Measurements from ENCODE around the gene ADORA1.
A peak's percentile ranks its signal among the peaks of the same experiment; 100 is the strongest.

Gene ADORA1

DNA sequence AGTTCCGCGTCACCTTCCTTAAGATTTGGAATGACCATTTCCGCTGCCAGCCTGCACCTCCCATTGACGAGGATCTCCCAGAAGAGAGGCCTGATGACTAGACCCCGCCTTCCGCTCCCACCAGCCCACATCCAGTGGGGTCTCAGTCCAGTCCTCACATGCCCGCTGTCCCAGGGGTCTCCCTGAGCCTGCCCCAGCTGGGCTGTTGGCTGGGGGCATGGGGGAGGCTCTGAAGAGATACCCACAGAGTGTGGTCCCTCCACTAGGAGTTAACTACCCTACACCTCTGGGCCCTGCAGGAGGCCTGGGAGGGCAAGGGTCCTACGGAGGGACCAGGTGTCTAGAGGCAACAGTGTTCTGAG, 38.3 kb downstream of the ADORA1 start:
- Histone ChIP-seq H3K36me3 (ENCODE audit: insufficient read depth, low read length) (no peaks in the 10 kb centered on the region), H3K27me3 (ENCODE audit: insufficient read depth, low read length) (peaks cover 9% of the 10 kb centered on the region; the same call in 1 of the 2 replicates), H3K9me3 (ENCODE audit: low read length) (no peaks in the 10 kb centered on the region), H3K4me2 (ENCODE audit: low read length) (no peak overlapping the region), H3F3A (ENCODE audit: insufficient read depth, low read length) (no peaks in the 10 kb centered on the region), H3K27ac (ENCODE audit: low read depth, low read length, poor library complexity, severe bottlenecking) (no peak overlapping the region), H3K4me1 (ENCODE audit: insufficient read depth, low read length, severe bottlenecking) (no peaks in the 10 kb centered on the region), H3K79me2 (ENCODE audit: insufficient read depth, low read length) (no peaks in the 10 kb centered on the region), H3K9ac (ENCODE audit: low read length) (no peak overlapping the region), H3K4me3 (ENCODE audit: low read depth, low read length, poor library complexity, severe bottlenecking) (no peak overlapping the region), H2AFZ (ENCODE audit: low read length) (no peak overlapping the region), H3K9me2 (ENCODE audit: low read depth, low read length) (no peaks in the 10 kb centered on the region), H4K20me1 (ENCODE audit: insufficient read depth, low read length) (no peaks in the 10 kb centered on the region)
- TF ChIP-seq, protein P1, sequence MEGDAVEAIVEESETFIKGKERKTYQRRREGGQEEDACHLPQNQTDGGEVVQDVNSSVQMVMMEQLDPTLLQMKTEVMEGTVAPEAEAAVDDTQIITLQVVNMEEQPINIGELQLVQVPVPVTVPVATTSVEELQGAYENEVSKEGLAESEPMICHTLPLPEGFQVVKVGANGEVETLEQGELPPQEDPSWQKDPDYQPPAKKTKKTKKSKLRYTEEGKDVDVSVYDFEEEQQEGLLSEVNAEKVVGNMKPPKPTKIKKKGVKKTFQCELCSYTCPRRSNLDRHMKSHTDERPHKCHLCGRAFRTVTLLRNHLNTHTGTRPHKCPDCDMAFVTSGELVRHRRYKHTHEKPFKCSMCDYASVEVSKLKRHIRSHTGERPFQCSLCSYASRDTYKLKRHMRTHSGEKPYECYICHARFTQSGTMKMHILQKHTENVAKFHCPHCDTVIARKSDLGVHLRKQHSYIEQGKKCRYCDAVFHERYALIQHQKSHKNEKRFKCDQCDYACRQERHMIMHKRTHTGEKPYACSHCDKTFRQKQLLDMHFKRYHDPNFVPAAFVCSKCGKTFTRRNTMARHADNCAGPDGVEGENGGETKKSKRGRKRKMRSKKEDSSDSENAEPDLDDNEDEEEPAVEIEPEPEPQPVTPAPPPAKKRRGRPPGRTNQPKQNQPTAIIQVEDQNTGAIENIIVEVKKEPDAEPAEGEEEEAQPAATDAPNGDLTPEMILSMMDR (IDR thresholded peaks at IDR 0.05; ENCODE audit: low read length), result no peak
- no peak for TF ChIP-seq EZH2 (IDR thresholded peaks at IDR 0.05; ENCODE audit: borderline replicate concordance, low read length)

DNA sequence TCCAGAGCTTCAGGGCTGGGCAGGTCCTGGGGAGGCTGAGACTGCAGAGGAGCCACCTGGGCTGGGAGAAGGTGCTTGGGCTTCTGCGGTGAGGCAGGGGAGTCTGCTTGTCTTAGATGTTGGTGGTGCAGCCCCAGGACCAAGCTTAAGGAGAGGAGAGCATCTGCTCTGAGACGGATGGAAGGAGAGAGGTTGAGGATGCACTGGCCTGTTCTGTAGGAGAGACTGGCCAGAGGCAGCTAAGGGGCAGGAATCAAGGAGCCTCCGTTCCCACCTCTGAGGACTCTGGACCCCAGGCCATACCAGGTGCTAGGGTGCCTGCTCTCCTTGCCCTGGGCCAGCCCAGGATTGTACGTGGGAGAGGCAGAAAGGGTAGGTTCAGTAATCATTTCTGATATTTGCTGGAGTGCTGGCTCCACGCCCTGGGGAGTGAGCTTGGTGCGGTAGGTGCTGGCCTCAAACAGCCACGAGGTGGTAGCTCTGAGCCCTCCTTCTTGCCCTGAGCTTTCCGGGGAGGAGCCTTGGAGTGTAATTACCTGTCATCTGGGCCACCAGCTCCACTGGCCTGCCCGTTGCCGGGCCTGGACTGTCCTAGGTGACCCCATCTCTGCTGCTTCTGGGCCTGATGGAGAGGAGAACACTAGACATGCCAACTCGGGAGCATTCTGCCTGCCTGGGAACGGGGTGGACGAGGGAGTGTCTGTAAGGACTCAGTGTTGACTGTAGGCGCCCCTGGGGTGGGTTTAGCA, 38.8 kb downstream of the ADORA1 start:
- no peak overlapping the region for H3K4me3 ChIP-seq (ENCODE audit: low read depth, low read length, poor library complexity, severe bottlenecking)
- H2AFZ ChIP-seq (ENCODE audit: low read length), result no peak overlapping the region
- no peaks in the 10 kb centered on the region for H3K36me3 ChIP-seq (ENCODE audit: insufficient read depth, low read length)
- no peaks in the 10 kb centered on the region for H4K20me1 ChIP-seq (ENCODE audit: insufficient read depth, low read length)
- H3K9ac ChIP-seq (ENCODE audit: low read length), result no peak overlapping the region
- no peaks in the 10 kb centered on the region for H3K9me3 ChIP-seq (ENCODE audit: low read length)
- H3K79me2 ChIP-seq (ENCODE audit: insufficient read depth, low read length), result no peaks in the 10 kb centered on the region
- H3K4me2 ChIP-seq (ENCODE audit: low read length), result no peak overlapping the region
- no peaks in the 10 kb centered on the region for H3K4me1 ChIP-seq (ENCODE audit: insufficient read depth, low read length, severe bottlenecking)
- no peak overlapping the region for H3K27ac ChIP-seq (ENCODE audit: low read depth, low read length, poor library complexity, severe bottlenecking)
- no peaks in the 10 kb centered on the region for H3K9me2 ChIP-seq (ENCODE audit: low read depth, low read length)
- TF ChIP-seq EZH2 (IDR thresholded peaks at IDR 0.05; ENCODE audit: borderline replicate concordance, low read length), result no peak
- TF ChIP-seq, protein P1 (IDR thresholded peaks at IDR 0.05; ENCODE audit: low read length), result peak; percentile 33; the same call in 1 of the 2 replicates
- 0 out of 2 replicates have a peak, but pooled peaks cover 9% of the 10 kb centered on the region for H3K27me3 ChIP-seq (ENCODE audit: insufficient read depth, low read length)
- H3F3A ChIP-seq (ENCODE audit: insufficient read depth, low read length), result no peaks in the 10 kb centered on the region

DNA sequence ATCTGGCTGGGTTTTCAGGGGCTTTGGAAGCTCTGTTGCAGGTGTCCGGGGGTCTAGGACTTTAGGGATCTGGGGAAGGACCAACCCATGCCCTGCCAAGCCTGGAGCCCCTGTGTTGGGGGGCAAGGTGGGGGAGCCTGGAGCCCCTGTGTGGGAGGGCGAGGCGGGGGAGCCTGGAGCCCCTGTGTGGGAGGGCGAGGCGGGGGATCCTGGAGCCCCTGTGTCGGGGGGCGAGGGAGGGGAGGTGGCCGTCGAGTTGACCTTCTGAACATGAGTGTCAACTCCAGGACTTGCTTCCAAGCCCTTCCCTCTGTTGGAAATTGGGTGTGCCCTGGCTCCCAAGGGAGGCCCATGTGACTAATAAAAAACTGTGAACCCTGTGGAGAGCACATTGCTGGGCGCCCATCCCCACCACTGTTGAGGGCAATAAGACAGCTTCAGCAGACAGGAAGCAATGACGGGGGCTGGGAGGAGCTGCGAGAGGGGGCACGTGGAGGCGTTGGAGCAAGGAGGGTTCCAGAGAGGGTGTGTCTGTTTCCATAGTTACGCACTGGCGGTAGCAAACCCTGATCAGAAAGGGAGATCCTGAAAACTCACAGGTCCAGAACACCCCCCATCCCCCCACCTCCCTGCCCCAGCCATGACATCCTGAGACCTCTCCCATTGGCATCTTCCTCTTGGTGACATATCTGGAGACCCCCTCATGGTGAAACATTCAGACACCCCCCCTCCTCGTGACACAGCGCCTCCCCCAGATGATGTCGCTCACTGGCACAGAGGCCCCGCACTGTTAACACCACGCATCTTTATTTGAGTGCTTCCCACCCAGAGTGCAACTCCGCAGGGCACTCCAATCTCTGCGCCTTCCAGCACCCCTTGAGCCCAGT, 39.7 kb downstream of the ADORA1 start:
- Histone ChIP-seq H3K9ac (ENCODE audit: low read length) (no peak overlapping the region), H4K20me1 (ENCODE audit: insufficient read depth, low read length) (no peaks in the 10 kb centered on the region), H3F3A (ENCODE audit: insufficient read depth, low read length) (no peaks in the 10 kb centered on the region), H3K36me3 (ENCODE audit: insufficient read depth, low read length) (no peaks in the 10 kb centered on the region), H3K27ac (ENCODE audit: low read depth, low read length, poor library complexity, severe bottlenecking) (no peak overlapping the region), H2AFZ (ENCODE audit: low read length) (no peak overlapping the region), H3K4me3 (ENCODE audit: low read depth, low read length, poor library complexity, severe bottlenecking) (no peak overlapping the region), H3K9me2 (ENCODE audit: low read depth, low read length) (no peaks in the 10 kb centered on the region), H3K9me3 (ENCODE audit: low read length) (no peaks in the 10 kb centered on the region), H3K27me3 (ENCODE audit: insufficient read depth, low read length) (0 out of 2 replicates have a peak, but pooled peaks cover 9% of the 10 kb centered on the region), H3K4me2 (ENCODE audit: low read length) (no peak overlapping the region), H3K79me2 (ENCODE audit: insufficient read depth, low read length) (no peaks in the 10 kb centered on the region), H3K4me1 (ENCODE audit: insufficient read depth, low read length, severe bottlenecking) (no peaks in the 10 kb centered on the region)
- no peak for TF ChIP-seq EZH2 (IDR thresholded peaks at IDR 0.05; ENCODE audit: borderline replicate concordance, low read length)
- TF ChIP-seq, protein P1 (IDR thresholded peaks at IDR 0.05; ENCODE audit: low read length), result no peak

Data from OCI-LY1 (cell line).